Breast epithelium (tissue), 3 donors: ENCODE data around the gene NAPSA.

Experiments used
- POLR2A ChIP-seq: fragments of 450-650 bp; IDR thresholded peaks from one replicate; pipeline ENCODE4 v1.6.1; 2016; ENCODE audit warnings: antibody characterized with exemption, mild to moderate bottlenecking, moderate library complexity
- TF ChIP-seq, protein P1 (sequence below), 3 donors: fragments of 450-650 bp; IDR thresholded peaks; one replicate each; pipeline ENCODE4 v1.5.1; 2016 to 2017; ENCODE audit warnings: antibody characterized with exemption in 3 of 3, mild to moderate bottlenecking in 3 of 3, moderate library complexity in 3 of 3

- no peak for TF ChIP-seq POLR2A
- TF ChIP-seq, protein P1, sequence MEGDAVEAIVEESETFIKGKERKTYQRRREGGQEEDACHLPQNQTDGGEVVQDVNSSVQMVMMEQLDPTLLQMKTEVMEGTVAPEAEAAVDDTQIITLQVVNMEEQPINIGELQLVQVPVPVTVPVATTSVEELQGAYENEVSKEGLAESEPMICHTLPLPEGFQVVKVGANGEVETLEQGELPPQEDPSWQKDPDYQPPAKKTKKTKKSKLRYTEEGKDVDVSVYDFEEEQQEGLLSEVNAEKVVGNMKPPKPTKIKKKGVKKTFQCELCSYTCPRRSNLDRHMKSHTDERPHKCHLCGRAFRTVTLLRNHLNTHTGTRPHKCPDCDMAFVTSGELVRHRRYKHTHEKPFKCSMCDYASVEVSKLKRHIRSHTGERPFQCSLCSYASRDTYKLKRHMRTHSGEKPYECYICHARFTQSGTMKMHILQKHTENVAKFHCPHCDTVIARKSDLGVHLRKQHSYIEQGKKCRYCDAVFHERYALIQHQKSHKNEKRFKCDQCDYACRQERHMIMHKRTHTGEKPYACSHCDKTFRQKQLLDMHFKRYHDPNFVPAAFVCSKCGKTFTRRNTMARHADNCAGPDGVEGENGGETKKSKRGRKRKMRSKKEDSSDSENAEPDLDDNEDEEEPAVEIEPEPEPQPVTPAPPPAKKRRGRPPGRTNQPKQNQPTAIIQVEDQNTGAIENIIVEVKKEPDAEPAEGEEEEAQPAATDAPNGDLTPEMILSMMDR (IDR thresholded peaks at IDR 0.05): no peak
Observed at GRCh38 chr19:50326101-50326664, 39.3 kb downstream of the NAPSA start.
